Fibroblast of lung (primary cell): ENCODE data around the gene GUCA2B.

ENCODE experiments used
- CTCF ChIP-seq, 2 donors: IDR thresholded peaks in 1 of 2; conservative IDR thresholded peaks in 1 of 2; 1 replicate in 1 of 2; 2 replicates in 1 of 2; pipeline ENCODE4 v1.5.1; 2011 to 2012; ENCODE audit warnings: low read length in 2 of 2, control low read depth in 1 of 2, inconsistent platforms in 1 of 2, low read depth in 1 of 2, mild to moderate bottlenecking in 1 of 2
- EZH2 ChIP-seq: IDR thresholded peaks from 2 replicates; pipeline ENCODE4 v1.5.1; 2012; ENCODE audit warnings: low read length, control low read depth, mild to moderate bottlenecking; ENCODE audit errors: missing control alignments

DNA sequence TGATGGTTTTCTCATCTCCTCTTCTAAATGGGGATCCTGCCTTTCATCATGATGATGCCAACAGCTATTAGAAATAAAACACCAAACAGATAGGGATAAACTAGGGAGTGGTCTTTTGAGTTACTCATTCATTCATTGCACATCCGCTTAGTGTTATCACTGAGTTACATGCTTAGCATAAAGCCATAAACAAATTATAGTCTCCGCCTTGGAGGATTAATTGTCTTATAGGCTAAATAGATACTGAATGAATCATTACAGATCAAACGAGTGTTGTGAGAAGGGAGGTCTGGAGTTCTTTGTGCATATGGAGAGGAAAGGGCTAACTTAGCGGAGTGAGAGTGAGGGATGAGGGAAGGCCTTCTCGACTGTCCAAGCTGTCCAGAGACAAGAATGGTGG lies 19.8 kb upstream of the GUCA2B start:
- TF ChIP-seq CTCF (conservative IDR thresholded peaks at IDR 0.05 in 1 of 2, IDR thresholded peaks at IDR 0.05 in 1 of 2; ENCODE audit: low read depth in 1 of 2, low read length in 2 of 2) (no peak), EZH2 (no peak)
